Measurements from ENCODE around the gene TLCD1. TPM values are rescaled to one million over a fixed set of nuclear protein-coding genes. Genes with fewer than 3 reads are reported as not detected.

Gene TLCD1
- total RNA-seq, 3 donors from 2014 or later: 4.8 to 21.3 (median 16.8) TPM

DNA sequence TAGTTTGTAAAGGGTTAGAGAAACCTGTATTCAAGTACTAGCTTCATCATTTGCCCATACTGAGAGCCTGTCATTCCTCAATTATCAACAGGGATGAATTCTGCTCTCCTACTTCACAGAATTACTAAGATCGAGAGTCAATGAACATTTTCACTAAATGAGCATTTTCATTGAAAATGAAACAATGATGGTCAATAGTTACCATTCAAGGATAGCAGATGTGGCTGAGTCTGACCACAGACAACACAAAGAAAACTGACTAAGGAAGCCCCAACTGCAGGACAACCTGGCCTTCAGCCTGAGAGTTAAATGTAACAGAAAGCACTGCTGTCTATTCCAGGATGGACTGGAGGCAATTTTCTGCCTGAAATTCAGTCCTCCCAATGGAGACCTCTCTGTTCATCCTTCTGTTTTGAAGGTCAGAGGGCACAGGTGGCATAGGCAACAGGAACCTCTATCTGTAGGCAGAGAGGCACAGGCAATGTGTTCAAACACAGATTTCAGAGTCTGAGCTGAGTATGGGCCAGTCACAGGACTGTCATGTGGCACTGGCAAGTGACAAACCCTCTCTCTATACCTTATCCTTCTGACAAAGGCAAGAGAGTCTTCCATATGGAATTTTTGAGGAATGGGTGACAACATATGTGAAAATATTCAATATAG is 37.2 kb upstream of the TLCD1 start:
- ATAC-seq (peak; percentile 5), DNase-seq (no peak)
- H3K4me1 ChIP-seq (ENCODE audit: low read depth): peaks cover 9% of the 10 kb centered on the region
- no peak overlapping the region for H3K4me3 ChIP-seq
- no peaks in the 10 kb centered on the region for H3K36me3 ChIP-seq (ENCODE audit: low read depth)
- H3K9me3 ChIP-seq: no peaks in the 10 kb centered on the region
- TF ChIP-seq, protein P1, sequence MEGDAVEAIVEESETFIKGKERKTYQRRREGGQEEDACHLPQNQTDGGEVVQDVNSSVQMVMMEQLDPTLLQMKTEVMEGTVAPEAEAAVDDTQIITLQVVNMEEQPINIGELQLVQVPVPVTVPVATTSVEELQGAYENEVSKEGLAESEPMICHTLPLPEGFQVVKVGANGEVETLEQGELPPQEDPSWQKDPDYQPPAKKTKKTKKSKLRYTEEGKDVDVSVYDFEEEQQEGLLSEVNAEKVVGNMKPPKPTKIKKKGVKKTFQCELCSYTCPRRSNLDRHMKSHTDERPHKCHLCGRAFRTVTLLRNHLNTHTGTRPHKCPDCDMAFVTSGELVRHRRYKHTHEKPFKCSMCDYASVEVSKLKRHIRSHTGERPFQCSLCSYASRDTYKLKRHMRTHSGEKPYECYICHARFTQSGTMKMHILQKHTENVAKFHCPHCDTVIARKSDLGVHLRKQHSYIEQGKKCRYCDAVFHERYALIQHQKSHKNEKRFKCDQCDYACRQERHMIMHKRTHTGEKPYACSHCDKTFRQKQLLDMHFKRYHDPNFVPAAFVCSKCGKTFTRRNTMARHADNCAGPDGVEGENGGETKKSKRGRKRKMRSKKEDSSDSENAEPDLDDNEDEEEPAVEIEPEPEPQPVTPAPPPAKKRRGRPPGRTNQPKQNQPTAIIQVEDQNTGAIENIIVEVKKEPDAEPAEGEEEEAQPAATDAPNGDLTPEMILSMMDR (IDR thresholded peaks at IDR 0.05): no peak
- intact Hi-C loops (cut with DNase I, micrococcal nuclease): no loop called here

DNA sequence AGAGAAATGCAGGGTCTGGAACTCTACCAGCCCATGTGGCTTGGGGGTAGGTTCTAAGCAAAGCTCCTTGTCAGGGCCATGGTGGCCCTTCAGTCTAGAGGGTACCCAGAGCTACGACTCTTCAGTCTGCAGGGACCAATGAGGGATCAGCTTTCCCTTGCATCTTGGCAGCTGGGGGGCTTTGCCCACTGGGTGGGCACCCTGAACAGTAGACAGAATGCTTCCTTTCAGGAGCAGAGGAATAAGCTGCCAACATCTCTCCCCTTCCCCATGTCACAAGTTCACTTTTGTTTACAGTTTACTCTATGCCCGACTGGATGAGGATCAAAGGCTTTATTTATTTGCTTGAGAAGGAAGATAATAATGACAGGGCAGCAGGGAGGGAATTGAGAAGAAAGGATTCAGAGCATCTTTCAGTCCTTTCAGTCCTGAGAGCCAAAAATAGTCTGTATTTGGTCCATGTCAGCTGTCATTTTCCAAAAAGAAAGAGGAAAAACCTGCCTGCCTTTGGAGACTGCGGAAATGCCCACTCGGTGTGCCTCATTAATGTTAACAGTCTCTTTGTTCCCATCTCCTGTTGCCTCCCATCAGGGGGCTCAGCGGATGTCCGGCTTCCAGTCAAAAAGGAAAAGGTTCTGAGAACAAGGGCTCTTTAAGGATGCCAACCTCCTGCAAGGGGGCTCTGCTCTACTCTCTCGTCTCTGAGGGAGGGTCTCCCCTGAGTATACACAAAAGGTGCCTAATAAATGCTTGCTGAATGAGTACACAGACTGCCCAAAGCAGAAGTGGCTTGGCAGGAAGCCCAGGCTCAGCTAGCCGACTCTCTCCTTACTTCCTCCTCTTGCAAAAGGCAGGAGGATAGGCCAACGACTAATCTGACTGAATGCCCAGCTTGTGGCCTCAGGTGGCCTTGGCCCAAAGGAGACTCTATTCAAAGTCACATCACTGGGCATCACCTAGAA is 34.8 kb upstream of the TLCD1 start:
- peaks cover 9% of the 10 kb centered on the region for H3K4me1 ChIP-seq (ENCODE audit: low read depth)
- no peaks in the 10 kb centered on the region for H3K9me3 ChIP-seq
- no peaks in the 10 kb centered on the region for H3K36me3 ChIP-seq (ENCODE audit: low read depth)
- DNase-seq (peak; percentile 69 to 77 (median 75)), ATAC-seq (peak; percentile 79)
- TF ChIP-seq, protein P1 (IDR thresholded peaks at IDR 0.05): no peak
- H3K4me3 ChIP-seq: no peak overlapping the region
- intact Hi-C loops (cut with DNase I, micrococcal nuclease): no loop called here

DNA sequence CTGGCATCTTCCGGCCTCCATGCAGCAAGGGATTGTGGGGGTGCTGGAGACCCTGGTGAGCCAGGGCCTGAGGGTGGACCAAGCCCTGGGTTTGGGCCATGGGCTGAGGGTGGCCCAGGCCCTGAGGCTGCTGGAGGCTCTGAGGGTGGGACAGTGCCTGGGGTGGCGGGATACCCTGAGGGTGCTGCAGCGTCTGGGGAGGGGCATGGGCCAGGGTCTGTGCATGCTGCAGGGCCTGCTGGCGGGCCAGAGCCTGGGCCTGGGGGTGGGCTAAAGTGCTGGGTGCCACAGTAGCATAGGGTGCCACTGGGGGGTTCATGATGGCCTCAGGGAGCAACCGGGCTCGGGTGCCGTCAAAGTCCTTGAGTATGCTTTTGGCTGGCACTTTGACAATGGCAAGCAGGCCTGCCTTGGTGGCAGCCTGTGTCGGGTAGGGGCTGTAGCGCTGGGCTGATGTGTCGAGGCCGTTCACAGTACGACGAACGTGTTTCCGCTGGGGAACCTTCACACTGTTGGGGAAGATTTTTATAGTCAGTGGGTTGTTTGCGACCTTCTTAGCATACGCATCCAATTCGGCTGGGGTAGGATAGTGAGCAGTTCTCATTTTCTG is 33.3 kb upstream of the TLCD1 start:
- DNase-seq (no peak), ATAC-seq (no peak)
- intact Hi-C loops (cut with DNase I, micrococcal nuclease): loop anchor here in 1 of 2 donors (10.0 kb wide), 1 partner anchor 155 kb away; no protein-coding TSS in a partner anchor
- no peaks in the 10 kb centered on the region for H3K9me3 ChIP-seq
- peaks cover 9% of the 10 kb centered on the region for H3K4me1 ChIP-seq (ENCODE audit: low read depth)
- no peaks in the 10 kb centered on the region for H3K36me3 ChIP-seq (ENCODE audit: low read depth)
- no peak overlapping the region for H3K4me3 ChIP-seq
- TF ChIP-seq, protein P1 (IDR thresholded peaks at IDR 0.05): no peak

DNA sequence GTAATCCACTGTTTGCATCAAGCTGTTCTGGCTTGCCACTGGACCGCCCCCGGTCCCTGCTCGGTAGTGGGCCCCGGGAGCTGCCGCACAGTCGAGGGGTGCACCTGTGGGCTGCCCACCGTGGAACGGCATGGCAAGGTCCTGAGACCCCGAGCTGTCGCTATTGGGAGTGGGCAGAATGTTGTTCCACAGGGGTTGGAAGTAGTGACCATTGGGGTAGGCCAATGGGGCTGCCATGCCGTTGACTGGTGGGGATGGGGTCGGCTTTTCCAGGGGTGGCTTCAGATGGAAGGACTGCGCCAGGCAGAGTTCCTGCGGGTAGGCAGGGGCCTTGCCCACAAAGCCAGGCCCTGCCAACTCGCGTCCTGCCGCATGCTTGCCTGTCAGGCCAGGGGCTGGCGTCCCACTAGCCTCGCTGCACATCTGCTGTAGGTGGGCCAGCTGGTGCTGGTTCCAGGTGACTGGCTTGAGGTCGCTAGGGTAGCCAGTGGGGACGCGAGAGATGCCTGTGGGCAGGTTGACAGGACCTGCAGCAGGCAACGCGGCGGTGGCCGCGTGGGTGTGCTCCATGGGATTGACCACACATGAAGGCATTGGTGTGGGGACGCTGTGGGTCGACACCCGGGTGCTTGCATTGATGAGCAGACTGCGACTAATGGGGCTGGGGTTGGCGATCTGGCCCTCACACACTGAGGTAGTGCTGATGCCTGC is 32.5 kb upstream of the TLCD1 start:
- Histone ChIP-seq H3K9me3 (no peaks in the 10 kb centered on the region), H3K4me3 (no peak overlapping the region), H3K36me3 (ENCODE audit: low read depth) (no peaks in the 10 kb centered on the region), H3K4me1 (ENCODE audit: low read depth) (peaks cover 9% of the 10 kb centered on the region)
- ATAC-seq (no peak), DNase-seq (no peak)
- intact Hi-C loops (cut with DNase I, micrococcal nuclease): loop anchor here in 1 of 2 donors (10.0 kb wide), 1 partner anchor 156 kb away; no protein-coding TSS in a partner anchor
- TF ChIP-seq, protein P1 (IDR thresholded peaks at IDR 0.05): no peak

Measured in mucosa of descending colon (tissue), 3 donors.